ENCODE measurements around the gene MMP7.

GRCh38 chr11:102546427-102546826, 15.9 kb upstream of the MMP7 start:
- TF ChIP-seq CTCF (IDR thresholded peaks at IDR 0.05; ENCODE audit: low read depth, low read length, poor library complexity, severe bottlenecking) (no peak), EZH2phosphoT487 (IDR thresholded peaks at IDR 0.05; ENCODE audit: borderline replicate concordance, low read length) (no peak)

Measured in DOHH2 (cell line).